Gastroesophageal sphincter (tissue), 4 donors: ENCODE results near the gene FSTL5. TPM values are rescaled to one million over a fixed set of nuclear protein-coding genes. Genes with fewer than 3 reads are reported as not detected.

ENCODE experiments used
- ATAC-seq: fragments of 150-250 bp; one replicate; pipeline ENCODE4 v1.9.1; 2016; ENCODE audit warnings: mild to moderate bottlenecking, moderate library complexity
- H3K27ac ChIP-seq, 4 donors: fragments of 200-600 bp; sonication (generic) in 3 of 4; 1 replicate in 3 of 4; 2 replicates in 1 of 4; pipeline ENCODE4 v1.5.1; 2016 to 2019
- H3K27me3 ChIP-seq: fragments of 200-600 bp; sonication (generic); one replicate; pipeline ENCODE4 v1.5.1; 2019
- H3K36me3 ChIP-seq, 2 donors: fragments of 200-600 bp; sonication (generic); one replicate each; pipeline ENCODE4 v1.5.1; 2019; ENCODE audit warnings: control low read depth in 1 of 2
- H3K4me1 ChIP-seq, 3 donors: fragments of 200-600 bp; sonication (generic); 1 replicate in 2 of 3; 2 replicates in 1 of 3; pipeline ENCODE4 v1.5.1; 2016 to 2019; ENCODE audit warnings: control low read depth in 2 of 3
- H3K4me3 ChIP-seq, 2 donors: fragments of 200-600 bp; sonication (generic); one replicate each; pipeline ENCODE4 v1.5.1; 2019; ENCODE audit warnings: mild to moderate bottlenecking in 1 of 2, moderate library complexity in 1 of 2
- H3K9me3 ChIP-seq, 3 donors: fragments of 200-600 bp; sonication (generic); one replicate each; pipeline ENCODE4 v1.5.1; 2017 to 2019; ENCODE audit warnings: control low read depth in 2 of 3
- EP300 ChIP-seq: sonication (generic); formaldehyde crosslinking; IDR thresholded peaks from one replicate; pipeline ENCODE4 v1.6.1; 2017; ENCODE audit warnings: antibody characterized with exemption, mild to moderate bottlenecking
- POLR2A ChIP-seq, 2 donors: fragments of 450-650 bp; IDR thresholded peaks; one replicate each; pipeline ENCODE4 v1.6.1; 2017; ENCODE audit warnings: antibody characterized with exemption in 2 of 2, mild to moderate bottlenecking in 2 of 2, moderate library complexity in 1 of 2
- POLR2AphosphoS5 ChIP-seq: sonication (generic); formaldehyde crosslinking; IDR thresholded peaks from one replicate; pipeline ENCODE4 v1.6.1; 2017; ENCODE audit warnings: antibody characterized with exemption
- WGBS, 2 donors: methylation state at CpG; one replicate each; pipeline ENCODE4 v1.1.5; 2018; ENCODE audit warnings: low coverage in 1 of 2; 5-methylcytosine and 5-hydroxymethylcytosine counted together
- total RNA-seq, 4 donors: library from RNA; depleted of rRNA; stranded (reverse); fragments of >200 nt; gene quantifications; one replicate each; pipeline ENCODE4 v1.1.0, GENCODE V29; 2016
- TF ChIP-seq, protein P1 (sequence below), 4 experiments: fragments of 200-600 bp in 2 of 4; fragments of 450-650 bp in 2 of 4; sonication (generic) in 1 of 4; IDR thresholded peaks; one replicate each; pipeline ENCODE4 v1.5.1; 2017 to 2019; ENCODE audit warnings: antibody characterized with exemption in 4 of 4, mild to moderate bottlenecking in 2 of 4, moderate library complexity in 2 of 4

FSTL5 gene
- total RNA-seq, 4 donors from 2014 or later = 0.27 to 0.57 TPM; not detected in 2

DNA sequence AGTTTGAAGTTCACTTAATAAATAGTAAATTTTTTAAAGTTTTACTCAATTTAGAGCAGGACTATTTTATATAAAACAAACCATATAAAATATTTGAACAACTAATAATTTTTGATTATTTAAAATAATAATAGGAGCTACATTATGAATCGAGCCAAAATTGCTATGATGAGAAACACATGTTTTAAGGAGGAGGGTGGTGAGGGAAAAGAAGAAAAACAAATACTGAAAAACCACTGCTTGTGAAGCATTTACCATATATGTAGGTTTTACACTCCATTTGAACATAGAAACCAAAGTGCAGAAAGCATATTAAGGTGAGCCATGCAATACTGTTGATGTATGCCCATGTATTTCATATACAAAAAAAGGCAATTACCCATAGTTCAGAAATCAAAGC is 448.9 kb downstream of the FSTL5 start:
- no peaks in the 10 kb centered on the region for H3K9me3 ChIP-seq
- no peak overlapping the region for H3K4me3 ChIP-seq
- 31 to 33% methylated on average over 1 of the region's 1 CpG for WGBS, 2 donors
- no peaks in the 10 kb centered on the region for H3K27me3 ChIP-seq
- H3K36me3 ChIP-seq = no peaks in the 10 kb centered on the region
- H3K4me1 ChIP-seq = no peaks in the 10 kb centered on the region
- TF ChIP-seq POLR2AphosphoS5 (no peak), POLR2A (IDR thresholded peaks at IDR 0.05) (no peak), EP300 (no peak)
- TF ChIP-seq, protein P1, sequence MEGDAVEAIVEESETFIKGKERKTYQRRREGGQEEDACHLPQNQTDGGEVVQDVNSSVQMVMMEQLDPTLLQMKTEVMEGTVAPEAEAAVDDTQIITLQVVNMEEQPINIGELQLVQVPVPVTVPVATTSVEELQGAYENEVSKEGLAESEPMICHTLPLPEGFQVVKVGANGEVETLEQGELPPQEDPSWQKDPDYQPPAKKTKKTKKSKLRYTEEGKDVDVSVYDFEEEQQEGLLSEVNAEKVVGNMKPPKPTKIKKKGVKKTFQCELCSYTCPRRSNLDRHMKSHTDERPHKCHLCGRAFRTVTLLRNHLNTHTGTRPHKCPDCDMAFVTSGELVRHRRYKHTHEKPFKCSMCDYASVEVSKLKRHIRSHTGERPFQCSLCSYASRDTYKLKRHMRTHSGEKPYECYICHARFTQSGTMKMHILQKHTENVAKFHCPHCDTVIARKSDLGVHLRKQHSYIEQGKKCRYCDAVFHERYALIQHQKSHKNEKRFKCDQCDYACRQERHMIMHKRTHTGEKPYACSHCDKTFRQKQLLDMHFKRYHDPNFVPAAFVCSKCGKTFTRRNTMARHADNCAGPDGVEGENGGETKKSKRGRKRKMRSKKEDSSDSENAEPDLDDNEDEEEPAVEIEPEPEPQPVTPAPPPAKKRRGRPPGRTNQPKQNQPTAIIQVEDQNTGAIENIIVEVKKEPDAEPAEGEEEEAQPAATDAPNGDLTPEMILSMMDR (IDR thresholded peaks at IDR 0.05) = no peak
- H3K27ac ChIP-seq = no peak overlapping the region
- ATAC-seq = no peak

DNA sequence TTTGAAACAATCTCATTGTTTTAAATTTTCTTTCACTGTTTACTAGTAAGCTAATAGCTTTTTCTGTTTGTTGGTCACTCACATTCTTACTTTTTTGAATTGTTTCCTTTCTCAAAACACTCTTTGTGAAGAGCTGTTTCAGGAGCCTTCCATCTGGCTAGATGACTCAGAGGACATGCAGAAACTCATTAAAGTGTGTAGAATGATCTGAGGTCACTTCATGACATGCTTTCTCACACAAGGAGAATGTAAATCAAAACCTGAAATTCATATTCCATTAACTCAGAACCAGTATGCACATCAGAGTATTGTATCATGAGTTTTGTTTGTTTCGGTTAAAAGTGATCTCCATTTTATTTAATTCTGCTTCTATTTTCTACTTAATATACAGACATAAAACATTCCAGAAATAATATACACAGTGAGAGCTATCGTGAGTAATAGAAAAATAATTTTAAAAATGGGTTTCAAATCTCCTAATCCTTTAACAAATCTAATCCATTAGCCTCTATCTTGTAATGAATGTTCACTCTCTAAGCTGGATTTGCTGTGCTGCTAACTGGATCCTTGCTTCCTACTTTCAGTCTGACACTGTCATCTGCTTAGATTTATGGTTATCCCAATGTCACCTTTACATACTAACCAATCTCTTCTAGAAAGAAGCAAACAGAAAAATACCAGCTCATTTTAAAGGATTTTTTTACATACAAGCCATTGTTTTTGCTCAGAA is 449.6 kb downstream of the FSTL5 start:
- 40 to 53% methylated on average over 2 of the region's 2 CpGs for WGBS, 2 donors
- Histone ChIP-seq H3K27me3 (no peaks in the 10 kb centered on the region), H3K4me3 (no peak overlapping the region), H3K9me3 (no peaks in the 10 kb centered on the region), H3K36me3 (no peaks in the 10 kb centered on the region), H3K4me1 (no peaks in the 10 kb centered on the region), H3K27ac (no peak overlapping the region)
- no peak for ATAC-seq
- TF ChIP-seq, protein P1 (IDR thresholded peaks at IDR 0.05) = no peak
- TF ChIP-seq EP300 (no peak), POLR2AphosphoS5 (no peak), POLR2A (IDR thresholded peaks at IDR 0.05) (no peak)

DNA sequence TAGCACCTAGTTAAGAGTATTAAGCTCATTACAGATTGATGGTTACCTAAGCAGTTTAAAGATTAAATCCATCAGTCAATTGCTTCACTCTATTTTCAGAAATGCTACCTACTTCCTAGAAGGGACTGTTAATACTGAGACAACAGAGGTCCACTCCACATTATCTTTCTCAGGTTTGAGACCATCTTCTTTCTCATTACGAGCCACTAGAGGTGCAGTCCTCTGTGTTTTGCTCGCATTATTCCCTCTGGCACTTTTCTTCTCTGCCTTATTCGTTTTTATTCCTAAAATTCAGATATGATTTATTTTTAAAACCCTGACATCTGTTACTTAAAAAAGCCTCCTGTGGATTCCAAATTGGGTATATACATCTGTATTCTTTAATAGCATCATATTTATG is 459.1 kb downstream of the FSTL5 start:
- TF ChIP-seq POLR2AphosphoS5 (no peak), POLR2A (IDR thresholded peaks at IDR 0.05) (no peak), EP300 (no peak)
- TF ChIP-seq, protein P1 (IDR thresholded peaks at IDR 0.05) = no peak
- no peaks in the 10 kb centered on the region for H3K4me1 ChIP-seq
- H3K9me3 ChIP-seq = no peaks in the 10 kb centered on the region
- no peak overlapping the region for H3K27ac ChIP-seq
- H3K4me3 ChIP-seq = no peak overlapping the region
- 22 to 39% methylated on average over 3 of the region's 3 CpGs for WGBS, 2 donors
- no peaks in the 10 kb centered on the region for H3K36me3 ChIP-seq
- ATAC-seq = no peak
- H3K27me3 ChIP-seq = no peaks in the 10 kb centered on the region

DNA sequence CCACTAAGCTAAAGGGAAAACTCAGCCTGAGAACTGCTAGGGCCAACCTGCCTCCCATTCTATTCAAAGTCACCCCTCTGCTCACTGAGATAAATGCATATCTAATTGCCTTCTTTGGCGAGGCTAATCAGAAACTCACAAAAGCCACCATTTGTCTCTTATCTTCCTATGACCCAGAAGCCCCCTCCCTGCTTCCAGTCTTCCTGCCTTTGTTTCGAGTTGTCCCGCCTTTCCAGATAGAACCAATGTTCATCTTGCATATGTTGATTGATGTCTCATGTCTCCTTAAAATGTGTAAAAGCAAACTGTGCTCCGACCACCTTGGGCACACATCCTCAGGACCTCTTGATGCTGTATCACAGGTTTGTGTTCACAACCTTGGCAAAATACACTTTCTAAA is 459.8 kb downstream of the FSTL5 start:
- H3K9me3 ChIP-seq = no peaks in the 10 kb centered on the region
- whole genome bisulfite sequencing, 2 donors = 58 to 68% methylated on average over 4 of the region's 4 CpGs
- H3K36me3 ChIP-seq = no peaks in the 10 kb centered on the region
- no peak overlapping the region for H3K27ac ChIP-seq
- no peaks in the 10 kb centered on the region for H3K27me3 ChIP-seq
- no peak for ATAC-seq
- no peaks in the 10 kb centered on the region for H3K4me1 ChIP-seq
- no peak for TF ChIP-seq EP300
- no peak for TF ChIP-seq POLR2AphosphoS5
- no peak for TF ChIP-seq POLR2A (IDR thresholded peaks at IDR 0.05)
- TF ChIP-seq, protein P1 (IDR thresholded peaks at IDR 0.05) = no peak
- H3K4me3 ChIP-seq = no peak overlapping the region

DNA sequence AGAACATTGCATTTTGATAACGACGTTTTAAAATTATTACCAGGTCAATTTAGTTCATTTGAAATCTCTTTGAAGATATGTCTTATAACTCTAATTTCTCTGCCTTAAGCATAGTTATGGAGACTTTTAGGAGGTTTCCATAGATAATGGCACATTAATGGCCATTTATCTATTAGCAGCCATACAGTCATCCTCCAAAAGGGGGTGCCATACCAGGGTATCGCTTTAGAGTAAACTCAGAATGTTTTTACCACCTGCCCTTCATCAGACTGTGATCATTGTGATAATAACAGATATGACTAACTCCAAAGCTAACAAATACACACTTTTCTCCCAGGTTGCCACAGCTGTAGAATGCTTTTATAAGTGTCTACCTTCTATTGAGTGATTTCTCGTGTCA is 461.5 kb downstream of the FSTL5 start:
- no peaks in the 10 kb centered on the region for H3K27me3 ChIP-seq
- H3K4me1 ChIP-seq = no peaks in the 10 kb centered on the region
- ATAC-seq = no peak
- H3K4me3 ChIP-seq = no peak overlapping the region
- H3K36me3 ChIP-seq = no peaks in the 10 kb centered on the region
- no peak overlapping the region for H3K27ac ChIP-seq
- no peak for TF ChIP-seq EP300
- TF ChIP-seq, protein P1 (IDR thresholded peaks at IDR 0.05) = no peak
- no peak for TF ChIP-seq POLR2A (IDR thresholded peaks at IDR 0.05)
- no peak for TF ChIP-seq POLR2AphosphoS5
- H3K9me3 ChIP-seq = no peaks in the 10 kb centered on the region
- 82% methylated on average over 4 of the region's 4 CpGs for WGBS, 2 donors
